ENCODE measurements around the gene TBCA. TPM values are rescaled to one million over a fixed set of nuclear protein-coding genes. Genes with fewer than 3 reads are reported as not detected.

TBCA gene
- total RNA-seq, 1 experiment from 2014 or later: 317 TPM

DNA sequence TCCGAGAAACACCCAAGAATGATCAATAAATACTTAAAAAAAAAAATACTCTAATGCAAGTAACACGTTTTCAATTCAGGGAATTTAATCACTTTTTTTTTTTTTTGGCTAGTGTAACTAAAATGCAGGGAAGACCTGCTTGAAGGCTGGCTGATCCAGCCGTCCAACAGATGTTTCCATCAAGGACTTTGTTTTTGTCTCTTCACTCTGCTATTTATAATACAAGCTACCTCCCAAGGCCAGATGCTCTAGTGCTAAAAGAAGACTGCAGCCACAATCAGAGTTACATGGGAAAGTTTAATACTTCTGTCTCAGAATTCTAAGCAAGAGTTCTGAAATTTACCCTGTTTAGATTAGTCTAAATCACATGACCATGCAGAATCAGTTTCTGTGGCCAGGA, 14.5 kb downstream of the TBCA start:
- no peak overlapping the region for H2AFZ ChIP-seq (ENCODE audit: low read depth, low read length, poor library complexity, severe bottlenecking)
- H3K9me2 ChIP-seq (ENCODE audit: insufficient read depth): no peaks in the 10 kb centered on the region
- H3K79me2 ChIP-seq (ENCODE audit: insufficient read depth, low read length): peaks cover 93% of the 10 kb centered on the region
- no peak overlapping the region for H3K4me2 ChIP-seq (ENCODE audit: low read length)
- ChIA-PET CTCF (no interaction called here), RAD21 (ENCODE audit: low non-redundant PET in 1 of 2, low total read pairs in 2 of 2, uncharacterized antibody in 2 of 2, unreplicated experiment in 2 of 2) (no interaction called here), POLR2A (no interaction called here)
- no TSS peak for BruUV-seq (replicated peaks)
- no peaks in the 10 kb centered on the region for H3K4me1 ChIP-seq (ENCODE audit: control insufficient read depth in 1 of 2, insufficient read depth in 2 of 2, low read length in 2 of 2)
- no peaks in the 10 kb centered on the region for H3K27me3 ChIP-seq (ENCODE audit: insufficient read depth, low read length)
- 0 out of 4 replicates have a peak, but pooled peaks cover 0 to 3% of the 10 kb centered on the region in 2 experiments for H3K36me3 ChIP-seq (ENCODE audit: control insufficient read depth in 1 of 2, insufficient read depth in 2 of 2, low read length in 2 of 2)
- no peak overlapping the region for H3K4me3 ChIP-seq (replicated peaks in 1 of 2; ENCODE audit: low read depth in 1 of 2, low read length in 2 of 2)
- H3K27ac ChIP-seq (ENCODE audit: low read depth, low read length): no peak overlapping the region
- no peaks in the 10 kb centered on the region for H3K9me3 ChIP-seq (ENCODE audit: control insufficient read depth in 1 of 2, insufficient read depth in 1 of 2, low read depth in 1 of 2, low read length in 2 of 2)
- TF ChIP-seq RAD21 (IDR thresholded peaks at IDR 0.05; ENCODE audit: low read depth): no peak
- no peak for TF ChIP-seq CTCF (IDR thresholded peaks at IDR 0.05 in 2 of 3, conservative IDR thresholded peaks at IDR 0.05 in 1 of 3; ENCODE audit: borderline replicate concordance in 1 of 3, insufficient read depth in 1 of 3, low read depth in 2 of 3, low read length in 2 of 3)
- TF ChIP-seq, protein P1, sequence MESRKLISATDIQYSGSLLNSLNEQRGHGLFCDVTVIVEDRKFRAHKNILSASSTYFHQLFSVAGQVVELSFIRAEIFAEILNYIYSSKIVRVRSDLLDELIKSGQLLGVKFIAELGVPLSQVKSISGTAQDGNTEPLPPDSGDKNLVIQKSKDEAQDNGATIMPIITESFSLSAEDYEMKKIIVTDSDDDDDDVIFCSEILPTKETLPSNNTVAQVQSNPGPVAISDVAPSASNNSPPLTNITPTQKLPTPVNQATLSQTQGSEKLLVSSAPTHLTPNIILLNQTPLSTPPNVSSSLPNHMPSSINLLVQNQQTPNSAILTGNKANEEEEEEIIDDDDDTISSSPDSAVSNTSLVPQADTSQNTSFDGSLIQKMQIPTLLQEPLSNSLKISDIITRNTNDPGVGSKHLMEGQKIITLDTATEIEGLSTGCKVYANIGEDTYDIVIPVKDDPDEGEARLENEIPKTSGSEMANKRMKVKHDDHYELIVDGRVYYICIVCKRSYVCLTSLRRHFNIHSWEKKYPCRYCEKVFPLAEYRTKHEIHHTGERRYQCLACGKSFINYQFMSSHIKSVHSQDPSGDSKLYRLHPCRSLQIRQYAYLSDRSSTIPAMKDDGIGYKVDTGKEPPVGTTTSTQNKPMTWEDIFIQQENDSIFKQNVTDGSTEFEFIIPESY (IDR thresholded peaks at IDR 0.05; ENCODE audit: extremely low read depth, insufficient replicate concordance, low read length): no peak
- TF ChIP-seq ZNF274 (IDR thresholded peaks at IDR 0.05; ENCODE audit: low read depth, low read length): no peak
- no peak for TF ChIP-seq SRF (IDR thresholded peaks at IDR 0.05; ENCODE audit: low read depth)
- TF ChIP-seq ATF3 (IDR thresholded peaks at IDR 0.05): no peak
- no peak for TF ChIP-seq REST (IDR thresholded peaks at IDR 0.05; ENCODE audit: low read depth)
- TF ChIP-seq ZFX (IDR thresholded peaks at IDR 0.05): no peak
- no peak for TF ChIP-seq CEBPB (IDR thresholded peaks at IDR 0.05; ENCODE audit: low read depth)
- no peak for TF ChIP-seq ELF1 (IDR thresholded peaks at IDR 0.05; ENCODE audit: borderline replicate concordance, low read depth)
- H3K9ac ChIP-seq (ENCODE audit: low read length): no peak overlapping the region
- intact Hi-C loops (cut with micrococcal nuclease): no loop called here
- peaks cover 19% of the 10 kb centered on the region; the same call in 1 of the 2 replicates for H4K20me1 ChIP-seq (ENCODE audit: insufficient read depth)
- no peak for ATAC-seq
- no peak for DNase-seq (ENCODE audit: low read depth, low spot score)

Measured in HCT116 (cell line).